A549 (cell line): ENCODE measurements around the gene REL. TPM values are rescaled to one million over a fixed set of nuclear protein-coding genes. Genes with fewer than 3 reads are reported as not detected.

ENCODE experiments used
- ATAC-seq, 2 experiments: fragments of 200-7000 bp in 1 of 2; fragments of >200 bp in 1 of 2; cut with Nextera tagmentation in 1 of 2; cut with Tn5 transposase in 1 of 2; 3 replicates each; pipeline versions ENCODE4 v1.8.0 to v1.9.1; 2018 to 2020; ENCODE audit warnings: mild to moderate bottlenecking in 1 of 2, moderate library complexity in 1 of 2
- CTCF ChIA-PET: fragments of 300-600 bp; sonication (Branson Sonifier 250); formaldehyde crosslinking; extraction: SDS; loops from one replicate; lab custom pipeline; 2021; ENCODE audit warnings: antibody characterized with exemption, inconsistent platforms; lab: Yijun Ruan, JAX
- POLR2A ChIA-PET: fragments of 350-600 bp; formaldehyde crosslinking; extraction: SDS; loops from one replicate; lab custom pipeline; 2021; ENCODE audit warnings: antibody characterized with exemption, inconsistent platforms; lab: Yijun Ruan, JAX
- DNase-seq, 2 experiments: peaks; one replicate each; pipeline versions ENCODE4 v3.0.0 to v3.0.0-alpha.2; 2011 to 2016; ENCODE audit warnings: low read depth in 1 of 2, low spot score in 1 of 2
- FAIRE-seq: peaks from 2 replicates; lab custom pipeline; 2011; peaks lifted over from hg19 to GRCh38; lab: Jason Lieb, UNC
- H3K27ac ChIP-seq, 2 experiments: fragments of >200 bp; sonication (Bioruptor Twin); formaldehyde crosslinking; 3 replicates each; pipeline ENCODE4 v1.5.1; 2016 to 2017
- H3K4me1 ChIP-seq: fragments of >200 bp; sonication (Bioruptor Twin); formaldehyde crosslinking; 3 replicates; pipeline ENCODE4 v1.6.1; 2016
- H3K4me2 ChIP-seq: fragments of >200 bp; sonication (Bioruptor Twin); formaldehyde crosslinking; 3 replicates; pipeline ENCODE4 v1.6.1; 2016
- H3K4me3 ChIP-seq: fragments of >200 bp; sonication (Bioruptor Twin); formaldehyde crosslinking; 3 replicates; pipeline ENCODE4 v1.5.1; 2016
- H3K9me3 ChIP-seq: fragments of >200 bp; sonication (Bioruptor Twin); formaldehyde crosslinking; 3 replicates; pipeline ENCODE4 v1.6.1; 2016
- CEBPB ChIP-seq, 2 experiments: fragments of >200 bp in 1 of 2; sonication (Bioruptor Twin) in 1 of 2; formaldehyde crosslinking in 1 of 2; IDR thresholded peaks; 2 replicates each; pipeline ENCODE4 v1.6.1; 2012 to 2016
- CHD2 ChIP-seq: fragments of 150-350 bp; IDR thresholded peaks from 2 replicates; pipeline ENCODE4 v1.6.1; 2014; ENCODE audit warnings: low read length; ENCODE audit not compliant: partially characterized antibody
- CTCF ChIP-seq: fragments of >200 bp; sonication (Bioruptor Twin); formaldehyde crosslinking; IDR thresholded peaks from 3 replicates; pipeline ENCODE4 v1.5.1; 2016
- HEYL ChIP-seq: fragments of 250-450 bp; sonication (Bioruptor Pico); IDR thresholded peaks from 2 replicates; pipeline ENCODE4 v1.8.0; 2021; ENCODE audit warnings: mild to moderate bottlenecking, moderate library complexity
- HMGXB4 ChIP-seq: fragments of 250-450 bp; sonication (Bioruptor Pico); IDR thresholded peaks from 2 replicates; pipeline ENCODE4 v1.5.0; 2021; ENCODE audit warnings: mild to moderate bottlenecking, moderate library complexity, borderline replicate concordance
- HOXA7 ChIP-seq: fragments of 250-450 bp; sonication (Bioruptor Pico); IDR thresholded peaks from 2 replicates; pipeline ENCODE4 v1.5.0; 2020; ENCODE audit warnings: mild to moderate bottlenecking, moderate library complexity
- HOXB13 ChIP-seq: fragments of 250-450 bp; sonication (Bioruptor Pico); IDR thresholded peaks from 2 replicates; pipeline ENCODE4 v1.5.0; 2020; ENCODE audit warnings: low read depth, mild to moderate bottlenecking, moderate library complexity
- JUN ChIP-seq, 2 experiments: fragments of >200 bp; sonication (Bioruptor Twin); formaldehyde crosslinking; IDR thresholded peaks; 2 replicates in 1 of 2; 3 replicates in 1 of 2; pipeline ENCODE4 v1.6.1; 2016 to 2017
- KDM5A ChIP-seq: fragments of 200-600 bp; sonication (generic); IDR thresholded peaks from 2 replicates; pipeline ENCODE4 v1.6.1; 2016; ENCODE audit warnings: antibody characterized with exemption, mild to moderate bottlenecking
- MAFK ChIP-seq: fragments of 450-650 bp; IDR thresholded peaks from 2 replicates; pipeline ENCODE4 v1.6.1; 2014; ENCODE audit not compliant: partially characterized antibody
- NFE2L2 ChIP-seq: fragments of 150-350 bp; conservative IDR thresholded peaks from 2 replicates; pipeline ENCODE4 v1.6.1; 2014; ENCODE audit warnings: low read length
- NR3C1 ChIP-seq: fragments of >200 bp; sonication (Bioruptor Twin); formaldehyde crosslinking; IDR thresholded peaks from 3 replicates; pipeline ENCODE4 v1.6.1; 2017
- PBX3 ChIP-seq: IDR thresholded peaks from 2 replicates; pipeline ENCODE4 v1.6.1; 2012
- POLR2A ChIP-seq: IDR thresholded peaks from 2 replicates; pipeline ENCODE4 v1.6.1; 2012; ENCODE audit warnings: mild to moderate bottlenecking, low read length
- RAD21 ChIP-seq, 2 experiments: fragments of >200 bp in 1 of 2; sonication (Bioruptor Twin) in 1 of 2; formaldehyde crosslinking in 1 of 2; IDR thresholded peaks in 1 of 2; conservative IDR thresholded peaks in 1 of 2; 2 replicates in 1 of 2; 3 replicates in 1 of 2; pipeline ENCODE4 v1.6.1; 2012 to 2018; ENCODE audit warnings: inconsistent platforms in 1 of 2
- RCOR1 ChIP-seq: fragments of 150-350 bp; IDR thresholded peaks from 2 replicates; pipeline ENCODE4 v1.6.1; 2014; ENCODE audit warnings: antibody characterized with exemption, low read length, low read depth
- SMC3 ChIP-seq: fragments of >200 bp; sonication (Bioruptor Twin); formaldehyde crosslinking; IDR thresholded peaks from 3 replicates; pipeline ENCODE4 v1.6.1; 2018; ENCODE audit warnings: inconsistent platforms
- TP53 ChIP-seq: fragments of 250-450 bp; sonication (Bioruptor Pico); IDR thresholded peaks from 2 replicates; pipeline ENCODE4 v1.5.0; 2021; ENCODE audit warnings: mild to moderate bottlenecking, moderate library complexity
- USF2 ChIP-seq: fragments of 450-650 bp; IDR thresholded peaks from 2 replicates; pipeline ENCODE4 v1.6.1; 2014; ENCODE audit warnings: antibody characterized with exemption
- ZC3H11A ChIP-seq: fragments of 450-650 bp; IDR thresholded peaks from 2 replicates; pipeline ENCODE4 v1.6.1; 2014; ENCODE audit warnings: antibody characterized with exemption, mild to moderate bottlenecking
- ZFP36 ChIP-seq: fragments of 450-650 bp; IDR thresholded peaks from 2 replicates; pipeline ENCODE4 v1.6.1; 2014; ENCODE audit warnings: borderline replicate concordance; ENCODE audit not compliant: partially characterized antibody
- ZSCAN20 ChIP-seq: fragments of 250-450 bp; sonication (Bioruptor Pico); IDR thresholded peaks from 2 replicates; pipeline ENCODE4 v1.8.0; 2022; ENCODE audit warnings: mild to moderate bottlenecking, moderate library complexity
- WGBS: methylation state at CpG from one replicate; pipeline ENCODE4 v1.1.6; 2017; ENCODE audit errors: missing lambda C conversion rate; 5-methylcytosine and 5-hydroxymethylcytosine counted together
- polyA plus RNA-seq, 4 experiments: library from polyadenylated mRNA; depleted of rRNA in 3 of 4; stranded (reverse); fragments of >200 nt; fragmentation: RNase III in 1 of 4; extraction: RNeasy Plus Mini Kit Qiagen cat#74134 plus additional on column Dnase treatment in 1 of 4; gene quantifications; 2 replicates in 3 of 4; 3 replicates in 1 of 4; pipeline ENCODE4 v1.2.3, GENCODE V29; 2011 to 2017

The REL gene
- polyA plus RNA-seq, 2 of the 4 experiments (the other 2 are of a cell fraction): 2.4 to 9.3 TPM

GRCh38 chr2:60837123-60837522 lies 44.3 kb upstream of the REL start (continued):
- TF ChIP-seq CTCF (no peak), HMGXB4 (no peak), ZSCAN20 (CRISPR knock-in tag) (no peak), SMC3 (no peak)
- TF ChIP-seq, all 56 proteins: peak for 0

GRCh38 chr2:60838481-60838880 lies 42.9 kb upstream of the REL start:
- Histone ChIP-seq H3K4me2 (no peak overlapping the region), H3K27ac (no peak overlapping the region), H3K4me1 (no peaks in the 10 kb centered on the region), H3K9me3 (no peaks in the 10 kb centered on the region), H3K4me3 (no peak overlapping the region)
- FAIRE-seq (no peak), ATAC-seq (no peak), DNase-seq (no peak)
- POLR2A ChIA-PET: no interaction called here
- no peak for TF ChIP-seq RAD21 (conservative IDR thresholded peaks at IDR 0.05 in 1 of 2, IDR thresholded peaks at IDR 0.05 in 1 of 2)
- CTCF ChIA-PET: interaction anchor here (0.7 to 4.4 kb wide), 9 partner anchors 9 to 164 kb away, joined by 3 to 11 read pairs (median 4); no protein-coding TSS in a partner anchor
- WGBS: 61% methylated on average over 3 of the region's 3 CpGs

- Histone ChIP-seq H3K4me1 (no peaks in the 10 kb centered on the region), H3K4me3 (no peak overlapping the region), H3K27ac (no peak overlapping the region), H3K9me3 (no peaks in the 10 kb centered on the region), H3K4me2 (no peak overlapping the region)
- DNase-seq (no peak), ATAC-seq (no peak), FAIRE-seq (no peak)
- POLR2A ChIA-PET: no interaction called here
- WGBS: 72% methylated on average over 9 of the region's 9 CpGs
- CTCF ChIA-PET: interaction anchor here (0.8 to 4.4 kb wide), 9 partner anchors 10 to 165 kb away, joined by 3 to 11 read pairs (median 4); no protein-coding TSS in a partner anchor
- no peak for TF ChIP-seq CHD2
- TF ChIP-seq HMGXB4: no peak
- no peak for TF ChIP-seq HEYL (CRISPR knock-in tag)
- TF ChIP-seq ZFP36: no peak
- no peak for TF ChIP-seq CEBPB (IDR thresholded peaks at IDR 0.05)
- no peak for TF ChIP-seq NR3C1
- no peak for TF ChIP-seq POLR2A
- no peak for TF ChIP-seq SMC3
- TF ChIP-seq NFE2L2: no peak
- no peak for TF ChIP-seq ZC3H11A
- TF ChIP-seq HOXB13 (CRISPR knock-in tag): no peak
- TF ChIP-seq HOXA7 (CRISPR knock-in tag): no peak
- no peak for TF ChIP-seq ZSCAN20 (CRISPR knock-in tag)
- no peak for TF ChIP-seq PBX3
- no peak for TF ChIP-seq JUN (IDR thresholded peaks at IDR 0.05)
- no peak for TF ChIP-seq MAFK
- no peak for TF ChIP-seq TP53 (CRISPR knock-in tag)
- no peak for TF ChIP-seq KDM5A
- no peak for TF ChIP-seq RCOR1
- TF ChIP-seq USF2: no peak
Observed at GRCh38 chr2:60839126-60839813, 42.1 kb upstream of the REL start.
